Measurements from ENCODE around the gene FBXW2.
"Not testable (repeated sequence)": the region's sequence is repeated elsewhere in the genome, so short reads cannot be mapped to it uniquely, and the experiment has no call there.

The FBXW2 gene

GRCh38 chr9:120758544-120758943 is 34.7 kb downstream of the FBXW2 start:
- no peak for DNase-seq (ENCODE audit: extremely low read depth, low read depth)
- no peak for TF ChIP-seq CTCF (IDR thresholded peaks at IDR 0.05; ENCODE audit: low read depth, low read length)

GRCh38 chr9:120757026-120757913 is 35.9 kb downstream of the FBXW2 start:
- no peak for TF ChIP-seq CTCF (IDR thresholded peaks at IDR 0.05; ENCODE audit: low read depth, low read length)
- DNase-seq (ENCODE audit: extremely low read depth, low read depth): no peak

- no peak for TF ChIP-seq CTCF (IDR thresholded peaks at IDR 0.05; ENCODE audit: low read depth, low read length)
- no peak for DNase-seq (ENCODE audit: extremely low read depth, low read depth)
Measured at GRCh38 chr9:120756531-120756930, 36.7 kb downstream of the FBXW2 start.

- TF ChIP-seq CTCF (IDR thresholded peaks at IDR 0.05; ENCODE audit: low read depth, low read length): peak; percentile 75
- no peak for DNase-seq (ENCODE audit: extremely low read depth, low read depth)
Measured at GRCh38 chr9:120755810-120756434, 37.3 kb downstream of the FBXW2 start.

- DNase-seq (ENCODE audit: extremely low read depth, low read depth): no peak
- TF ChIP-seq CTCF (IDR thresholded peaks at IDR 0.05; ENCODE audit: low read depth, low read length): no peak
Measured at GRCh38 chr9:120755044-120755443, 38.2 kb downstream of the FBXW2 start.

GRCh38 chr9:120750421-120750820 is 42.8 kb downstream of the FBXW2 start:
- no peak for TF ChIP-seq CTCF (IDR thresholded peaks at IDR 0.05; ENCODE audit: low read depth, low read length)
- no peak for DNase-seq (ENCODE audit: extremely low read depth, low read depth)

- DNase-seq (ENCODE audit: extremely low read depth, low read depth): not testable (repeated sequence)
Measured at GRCh38 chr9:120746366-120746765, 46.9 kb downstream of the FBXW2 start.

All from AG09319 (cell line).